Prostate gland (tissue), 2 donors: ENCODE results near the gene RAB6B.

Experiments
- POLR2A ChIP-seq: fragments of 450-650 bp; IDR thresholded peaks from one replicate; pipeline ENCODE4 v1.6.1; 2016; ENCODE audit warnings: antibody characterized with exemption, mild to moderate bottlenecking
- POLR2AphosphoS5 ChIP-seq: sonication (generic); formaldehyde crosslinking; IDR thresholded peaks from one replicate; pipeline ENCODE4 v1.6.1; 2017; ENCODE audit warnings: antibody characterized with exemption
- TF ChIP-seq, protein P1 (sequence below), 4 experiments: fragments of 200-600 bp in 2 of 4; fragments of 450-650 bp in 2 of 4; sonication (generic) in 2 of 4; IDR thresholded peaks; 1 replicate in 3 of 4; 2 replicates in 1 of 4; pipeline ENCODE4 v1.5.1; 2016 to 2019; ENCODE audit warnings: antibody characterized with exemption in 4 of 4, mild to moderate bottlenecking in 2 of 4, moderate library complexity in 2 of 4

GRCh38 chr3:133892541-133893231 is 3.0 kb downstream of the RAB6B start:
- TF ChIP-seq, protein P1, sequence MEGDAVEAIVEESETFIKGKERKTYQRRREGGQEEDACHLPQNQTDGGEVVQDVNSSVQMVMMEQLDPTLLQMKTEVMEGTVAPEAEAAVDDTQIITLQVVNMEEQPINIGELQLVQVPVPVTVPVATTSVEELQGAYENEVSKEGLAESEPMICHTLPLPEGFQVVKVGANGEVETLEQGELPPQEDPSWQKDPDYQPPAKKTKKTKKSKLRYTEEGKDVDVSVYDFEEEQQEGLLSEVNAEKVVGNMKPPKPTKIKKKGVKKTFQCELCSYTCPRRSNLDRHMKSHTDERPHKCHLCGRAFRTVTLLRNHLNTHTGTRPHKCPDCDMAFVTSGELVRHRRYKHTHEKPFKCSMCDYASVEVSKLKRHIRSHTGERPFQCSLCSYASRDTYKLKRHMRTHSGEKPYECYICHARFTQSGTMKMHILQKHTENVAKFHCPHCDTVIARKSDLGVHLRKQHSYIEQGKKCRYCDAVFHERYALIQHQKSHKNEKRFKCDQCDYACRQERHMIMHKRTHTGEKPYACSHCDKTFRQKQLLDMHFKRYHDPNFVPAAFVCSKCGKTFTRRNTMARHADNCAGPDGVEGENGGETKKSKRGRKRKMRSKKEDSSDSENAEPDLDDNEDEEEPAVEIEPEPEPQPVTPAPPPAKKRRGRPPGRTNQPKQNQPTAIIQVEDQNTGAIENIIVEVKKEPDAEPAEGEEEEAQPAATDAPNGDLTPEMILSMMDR (IDR thresholded peaks at IDR 0.05) = no peak
- TF ChIP-seq POLR2A (no peak), POLR2AphosphoS5 (no peak)
